Tibial nerve (tissue), 4 donors: Measurements from ENCODE around the gene IRF8. TPM values are rescaled to one million over a fixed set of nuclear protein-coding genes. Genes with fewer than 3 reads are reported as not detected.

ENCODE experiments used
- DNase-seq, 2 donors: peaks; one replicate each; pipeline ENCODE4 v3.0.0-alpha.2; 2019; ENCODE audit warnings: low spot score in 2 of 2
- H3K27ac ChIP-seq, 4 donors: fragments of 200-600 bp; sonication (generic) in 3 of 4; one replicate each; pipeline ENCODE4 v1.5.1; 2017 to 2019; ENCODE audit warnings: mild to moderate bottlenecking in 1 of 4
- H3K27me3 ChIP-seq, 2 donors: fragments of 200-600 bp; sonication (generic) in 1 of 2; one replicate each; pipeline versions ENCODE4 v1.5.1 to v1.6.0; 2017 to 2019
- H3K36me3 ChIP-seq, 3 donors: fragments of 200-600 bp; sonication (generic); one replicate each; pipeline ENCODE4 v1.5.1; 2018 to 2019
- H3K4me1 ChIP-seq, 4 donors: fragments of 200-600 bp; sonication (generic) in 3 of 4; one replicate each; pipeline ENCODE4 v1.5.1; 2017 to 2019
- H3K4me3 ChIP-seq, 4 donors: fragments of 200-600 bp; sonication (generic) in 3 of 4; one replicate each; pipeline ENCODE4 v1.5.1; 2017 to 2019; ENCODE audit warnings: mild to moderate bottlenecking in 1 of 4, moderate library complexity in 1 of 4
- H3K9me3 ChIP-seq, 4 donors: fragments of 200-600 bp; sonication (generic) in 3 of 4; one replicate each; pipeline ENCODE4 v1.5.1; 2017 to 2019
- CTCF ChIP-seq, 5 experiments: fragments of 200-600 bp in 3 of 5; fragments of 450-650 bp in 2 of 5; sonication (generic) in 3 of 5; IDR thresholded peaks; one replicate each; pipeline ENCODE4 v1.5.1; 2016 to 2019; ENCODE audit warnings: antibody characterized with exemption in 5 of 5, mild to moderate bottlenecking in 3 of 5, moderate library complexity in 2 of 5
- EP300 ChIP-seq, 2 donors: sonication (generic); formaldehyde crosslinking; IDR thresholded peaks; one replicate each; pipeline ENCODE4 v1.6.1; 2017; ENCODE audit warnings: antibody characterized with exemption in 2 of 2, mild to moderate bottlenecking in 1 of 2
- POLR2A ChIP-seq, 2 donors: fragments of 450-650 bp; IDR thresholded peaks; one replicate each; pipeline ENCODE4 v1.6.1; 2017; ENCODE audit warnings: antibody characterized with exemption in 2 of 2, mild to moderate bottlenecking in 2 of 2, moderate library complexity in 2 of 2
- WGBS, 2 donors: methylation state at CpG; one replicate each; pipeline ENCODE4 v1.1.5; 2018; 5-methylcytosine and 5-hydroxymethylcytosine counted together
- total RNA-seq, 4 donors: library from RNA; depleted of rRNA; stranded (reverse); fragments of >200 nt; gene quantifications; one replicate each; pipeline ENCODE4 v1.1.0, GENCODE V29; 2016

IRF8 gene
- total RNA-seq, 4 donors from 2014 or later = 20.5 to 30.3 (median 22.7) TPM

DNA sequence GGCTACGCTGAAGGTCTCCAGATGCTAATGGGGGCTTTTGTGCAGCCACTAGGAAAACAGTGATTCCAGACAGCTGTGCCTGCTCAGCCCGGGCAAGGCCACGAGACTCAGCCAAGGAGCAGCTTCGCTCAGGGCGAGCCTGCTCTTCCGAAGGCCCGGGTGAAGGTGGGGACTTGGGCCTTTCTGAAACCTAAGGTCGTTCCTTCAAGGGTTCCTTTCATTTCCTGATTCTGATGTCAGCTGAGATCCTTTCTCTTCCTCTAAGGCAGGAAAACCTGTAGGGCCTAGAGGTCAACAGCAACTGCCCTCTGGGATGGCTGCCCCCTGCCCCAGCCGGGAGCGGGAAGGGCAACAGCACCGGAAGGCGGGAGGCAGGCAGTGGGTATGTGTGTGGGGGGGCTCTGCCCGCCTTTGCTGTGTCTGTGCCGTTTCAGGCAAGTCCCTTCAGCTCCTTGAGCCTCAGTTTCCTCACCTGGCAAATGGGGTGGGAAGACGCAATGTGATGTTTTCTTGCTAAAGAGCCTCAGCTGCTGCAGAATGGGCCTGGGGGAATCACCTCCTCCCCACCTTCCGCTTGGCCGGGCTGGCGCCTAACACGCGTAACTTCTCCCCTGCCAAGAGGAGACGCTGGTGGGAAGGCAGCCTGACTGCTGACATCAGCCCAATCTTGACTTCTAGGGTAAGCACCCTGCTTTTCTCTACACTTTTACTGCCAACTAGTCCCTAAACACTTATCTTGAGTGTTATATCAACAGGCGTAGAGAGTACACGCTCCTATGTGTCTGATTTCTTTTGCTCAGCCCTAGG is 32.8 kb downstream of the IRF8 start:
- H3K27me3 ChIP-seq = no peaks in the 10 kb centered on the region
- no peak for DNase-seq
- 73 to 78% methylated on average over 22 to 23 of the region's 23 CpGs for WGBS, 2 donors
- H3K36me3 ChIP-seq = no peaks in the 10 kb centered on the region
- H3K4me3 ChIP-seq = no peak overlapping the region
- no peak overlapping the region for H3K27ac ChIP-seq
- no peaks in the 10 kb centered on the region for H3K9me3 ChIP-seq
- TF ChIP-seq EP300 (IDR thresholded peaks at IDR 0.05) = no peak
- no peak for TF ChIP-seq CTCF (IDR thresholded peaks at IDR 0.05)
- TF ChIP-seq POLR2A (IDR thresholded peaks at IDR 0.05) = no peak
- H3K4me1 ChIP-seq = peaks cover 0 to 22% (median 5%) of the 10 kb centered on the region in 4 donors

- no peak for DNase-seq
- no peak overlapping the region for H3K27ac ChIP-seq
- H3K4me3 ChIP-seq = no peak overlapping the region
- WGBS, 2 donors = 87 to 95% methylated on average over 9 of the region's 9 CpGs
- peaks cover 0 to 7% (median under 1%) of the 10 kb centered on the region in 4 donors for H3K4me1 ChIP-seq
- H3K9me3 ChIP-seq = no peaks in the 10 kb centered on the region
- H3K27me3 ChIP-seq = no peaks in the 10 kb centered on the region
- no peaks in the 10 kb centered on the region for H3K36me3 ChIP-seq
- TF ChIP-seq EP300 (IDR thresholded peaks at IDR 0.05) (no peak), CTCF (IDR thresholded peaks at IDR 0.05) (no peak), POLR2A (IDR thresholded peaks at IDR 0.05) (no peak)
Measured at GRCh38 chr16:85934210-85934609, 35.2 kb downstream of the IRF8 start.

DNA sequence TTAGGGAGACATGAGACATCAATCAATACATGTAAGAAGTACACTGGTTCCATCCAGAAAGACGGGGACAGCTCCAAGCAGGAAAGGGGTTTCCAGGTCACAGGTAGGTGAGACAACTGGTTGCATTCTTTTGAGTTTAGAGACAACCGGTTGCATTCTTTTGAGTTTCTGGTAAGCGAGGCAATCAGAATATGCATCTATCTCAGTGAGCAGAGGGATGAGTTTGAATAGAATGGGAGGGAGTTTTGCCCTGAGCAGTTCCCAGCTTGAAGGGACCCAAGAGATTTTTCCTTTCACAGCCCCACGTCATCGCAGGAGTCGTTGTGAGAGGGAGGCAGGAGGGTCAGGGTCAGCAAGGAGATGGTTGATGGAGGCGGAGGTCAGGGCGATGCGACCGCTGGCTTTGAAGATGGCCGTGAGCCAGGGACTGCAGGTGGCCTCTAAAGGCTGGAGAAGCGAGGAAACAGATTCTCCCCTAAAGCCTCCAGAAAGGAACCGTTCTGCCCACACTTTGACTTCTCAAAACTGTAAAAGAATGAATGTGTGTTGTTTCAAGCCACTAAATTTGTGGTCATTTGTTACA is 36.5 kb downstream of the IRF8 start:
- 31 to 33% methylated on average over 13 of the region's 13 CpGs for WGBS, 2 donors
- peaks cover 0 to 7% (median 0%) of the 10 kb centered on the region in 4 donors for H3K4me1 ChIP-seq
- no peak for DNase-seq
- peaks cover 0 to 6% (median 0%) of the 10 kb centered on the region in 4 donors for H3K9me3 ChIP-seq
- H3K36me3 ChIP-seq = no peaks in the 10 kb centered on the region
- H3K27ac ChIP-seq = peak overlapping the region in 1 of 4 donors; percentile 73
- TF ChIP-seq CTCF (IDR thresholded peaks at IDR 0.05) = no peak
- no peak for TF ChIP-seq EP300 (IDR thresholded peaks at IDR 0.05)
- no peak for TF ChIP-seq POLR2A (IDR thresholded peaks at IDR 0.05)
- no peaks in the 10 kb centered on the region for H3K27me3 ChIP-seq
- no peak overlapping the region for H3K4me3 ChIP-seq

DNA sequence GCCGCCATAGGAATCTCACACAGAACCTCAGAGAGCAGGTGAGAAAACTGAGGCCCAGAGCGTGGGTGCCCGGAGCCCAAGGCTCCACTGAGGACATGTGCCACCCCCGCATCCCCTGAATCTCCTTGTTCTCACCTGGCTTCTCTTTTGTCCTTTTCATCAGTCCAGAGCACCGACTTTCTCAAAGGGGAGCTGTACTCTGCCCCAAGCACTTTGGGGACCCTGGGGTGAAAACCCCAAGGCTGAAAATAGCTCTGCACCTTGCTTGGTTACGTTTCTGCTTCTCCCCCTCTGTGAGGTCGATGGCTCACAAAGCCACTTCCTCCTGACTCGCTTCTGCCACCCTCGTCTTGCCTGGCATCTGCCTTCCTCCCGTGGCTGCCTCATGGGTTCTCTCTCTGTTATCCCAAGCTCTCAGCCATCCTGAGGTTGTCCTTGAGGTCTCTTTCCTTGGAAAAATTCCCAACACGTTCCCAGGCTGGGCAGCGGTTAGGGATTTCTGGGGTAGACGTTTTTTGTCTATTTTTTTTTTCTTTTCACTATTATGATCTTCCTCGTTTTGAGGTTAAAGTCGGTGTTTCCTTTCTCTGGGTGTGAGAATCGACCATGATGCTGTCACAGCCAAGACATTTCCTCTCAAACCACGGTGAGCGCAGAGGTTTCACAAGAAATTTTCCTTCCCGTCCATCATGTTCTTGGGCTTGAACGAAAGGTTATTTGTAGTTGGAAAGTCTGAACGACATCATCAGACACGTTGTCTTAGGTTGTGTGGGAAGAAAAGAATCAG is 37.2 kb downstream of the IRF8 start:
- Histone ChIP-seq H3K4me3 (no peak overlapping the region), H3K36me3 (no peaks in the 10 kb centered on the region), H3K4me1 (peaks cover 0 to 7% (median 0%) of the 10 kb centered on the region in 4 donors), H3K27me3 (no peaks in the 10 kb centered on the region), H3K9me3 (peaks cover 0 to 6% (median 0%) of the 10 kb centered on the region in 4 donors), H3K27ac (peak overlapping the region in 1 of 4 donors; percentile 73)
- WGBS, 2 donors = 47 to 53% methylated on average over 22 of the region's 22 CpGs
- DNase-seq = no peak
- TF ChIP-seq CTCF (IDR thresholded peaks at IDR 0.05) (no peak), EP300 (IDR thresholded peaks at IDR 0.05) (no peak), POLR2A (IDR thresholded peaks at IDR 0.05) (no peak)
